GM12891 (cell line): Measurements from ENCODE around the gene NOS3.

ENCODE experiments used
- PAX5 ChIP-seq: IDR thresholded peaks from 2 replicates; pipeline ENCODE4 v1.6.1; 2011; ENCODE audit warnings: low read length, moderate library complexity, mild to moderate bottlenecking; ENCODE audit not compliant: insufficient read depth, severe bottlenecking
- POLR2A ChIP-seq: IDR thresholded peaks from 2 replicates; pipeline ENCODE4 v1.6.1; 2011; ENCODE audit warnings: low read depth, low read length, control low read depth
- POLR2AphosphoS5 ChIP-seq: IDR thresholded peaks from 2 replicates; pipeline ENCODE4 v1.6.1; 2011; ENCODE audit warnings: low read depth, low read length, control low read depth
- POU2F2 ChIP-seq: IDR thresholded peaks from 2 replicates; pipeline ENCODE4 v1.6.1; 2011; ENCODE audit warnings: low read depth, mild to moderate bottlenecking, control low read depth, low read length, moderate library complexity
- SPI1 ChIP-seq: IDR thresholded peaks from 2 replicates; pipeline ENCODE4 v1.6.1; 2011; ENCODE audit warnings: low read depth, low read length, control low read depth
- TAF1 ChIP-seq: IDR thresholded peaks from 2 replicates; pipeline ENCODE4 v1.6.1; 2011; ENCODE audit warnings: low read depth, low read length, control low read depth

- TF ChIP-seq TAF1 (no peak), POLR2A (no peak), POU2F2 (no peak), PAX5 (no peak), POLR2AphosphoS5 (no peak), SPI1 (no peak)
Observed at GRCh38 chr7:151010037-151010306, 19.2 kb downstream of the NOS3 start.
